ENCODE data around the gene CFAP54.
A peak's percentile ranks its signal among the peaks of the same experiment; 100 is the strongest.

Gene CFAP54

GRCh38 chr12:96502477-96502876, 13.1 kb downstream of the CFAP54 start:
- no peak overlapping the region for H3K27ac ChIP-seq (ENCODE audit: extremely low read depth, low read depth, low read length)
- H3K36me3 ChIP-seq (ENCODE audit: control insufficient read depth in 2 of 2, insufficient read depth in 1 of 2, low read length in 2 of 2): no peaks in the 10 kb centered on the region; a peak in 1 of 3 replicates
- no peak overlapping the region for H3K4me3 ChIP-seq (ENCODE audit: low read depth, low read length)
- POLR2A ChIA-PET: no interaction called here
- CTCF ChIA-PET: interaction anchor here (0.6 to 2.2 kb wide), 2 partner anchors 13 to 38 kb away, joined by 4 to 9 read pairs; partner anchors contain the start of gene CFAP54
- no peaks in the 10 kb centered on the region for H3K4me1 ChIP-seq (ENCODE audit: control insufficient read depth, insufficient read depth, low read length)
- TF ChIP-seq ZNF202 (tag by site-specific recombination; IDR thresholded peaks at IDR 0.05; ENCODE audit: borderline replicate concordance): no peak
- no peaks in the 10 kb centered on the region for H3K9me3 ChIP-seq (ENCODE audit: control insufficient read depth, insufficient read depth, low read depth, low read length)

DNA sequence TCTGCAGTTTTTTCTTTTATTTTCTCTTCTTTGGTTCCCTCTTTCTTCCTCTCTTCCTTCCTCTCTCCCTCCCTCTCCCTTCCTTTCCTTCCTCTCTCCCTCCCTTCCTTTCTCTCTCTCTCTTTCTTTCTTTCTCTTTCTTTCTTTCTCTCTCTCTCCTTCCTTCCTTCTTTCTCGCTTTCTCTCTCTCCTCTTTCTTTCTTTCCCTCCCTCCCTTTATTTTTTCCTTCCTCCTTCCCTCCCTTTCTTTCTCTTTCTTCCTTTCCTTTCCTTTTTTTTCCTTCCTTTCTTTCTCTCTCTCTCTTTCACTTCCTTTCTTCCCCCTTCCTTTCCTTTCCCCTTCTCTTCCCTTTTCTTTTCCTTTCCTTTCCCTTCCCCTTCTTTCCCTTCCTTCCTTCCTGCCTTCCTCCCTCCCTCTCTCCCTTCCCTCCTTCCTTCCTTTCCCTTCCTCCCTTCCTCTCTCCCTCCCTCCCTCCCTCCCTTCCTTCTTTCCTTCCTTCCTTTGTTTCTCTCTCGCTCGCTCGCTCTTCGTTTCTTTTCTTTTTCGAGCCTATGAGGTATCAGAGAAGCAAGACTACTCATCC, 13.7 kb downstream of the CFAP54 start:
- no peak overlapping the region for H3K4me3 ChIP-seq (ENCODE audit: low read depth, low read length)
- H3K27ac ChIP-seq (ENCODE audit: extremely low read depth, low read depth, low read length): no peak overlapping the region
- no peaks in the 10 kb centered on the region for H3K9me3 ChIP-seq (ENCODE audit: control insufficient read depth, insufficient read depth, low read depth, low read length)
- no peaks in the 10 kb centered on the region; a peak in 1 of 3 replicates for H3K36me3 ChIP-seq (ENCODE audit: control insufficient read depth in 2 of 2, insufficient read depth in 1 of 2, low read length in 2 of 2)
- CTCF ChIA-PET: interaction anchor here (0.6 to 1.4 kb wide), 5 partner anchors 10 to 40 kb away, joined by 3 to 5 read pairs (median 5); partner anchors contain the start of gene CFAP54
- TF ChIP-seq PATZ1 (tag by site-specific recombination; IDR thresholded peaks at IDR 0.05): no peak
- no peak for TF ChIP-seq ZNF660 (tag by site-specific recombination; IDR thresholded peaks at IDR 0.05)
- peak; percentile 100 for TF ChIP-seq PRDM1 (tag by site-specific recombination; IDR thresholded peaks at IDR 0.05)
- TF ChIP-seq, protein P1, sequence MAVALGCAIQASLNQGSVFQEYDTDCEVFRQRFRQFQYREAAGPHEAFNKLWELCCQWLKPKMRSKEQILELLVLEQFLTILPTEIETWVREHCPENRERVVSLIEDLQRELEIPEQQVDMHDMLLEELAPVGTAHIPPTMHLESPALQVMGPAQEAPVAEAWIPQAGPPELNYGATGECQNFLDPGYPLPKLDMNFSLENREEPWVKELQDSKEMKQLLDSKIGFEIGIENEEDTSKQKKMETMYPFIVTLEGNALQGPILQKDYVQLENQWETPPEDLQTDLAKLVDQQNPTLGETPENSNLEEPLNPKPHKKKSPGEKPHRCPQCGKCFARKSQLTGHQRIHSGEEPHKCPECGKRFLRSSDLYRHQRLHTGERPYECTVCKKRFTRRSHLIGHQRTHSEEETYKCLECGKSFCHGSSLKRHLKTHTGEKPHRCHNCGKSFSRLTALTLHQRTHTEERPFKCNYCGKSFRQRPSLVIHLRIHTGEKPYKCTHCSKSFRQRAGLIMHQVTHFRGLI (tag by site-specific recombination; IDR thresholded peaks at IDR 0.05): no peak
- TF ChIP-seq ZNF596 (tag by site-specific recombination; IDR thresholded peaks at IDR 0.05): no peak
- TF ChIP-seq ZNF366 (tag by site-specific recombination; conservative IDR thresholded peaks at IDR 0.05): peak; percentile 96
- POLR2A ChIA-PET: no interaction called here
- no peaks in the 10 kb centered on the region for H3K4me1 ChIP-seq (ENCODE audit: control insufficient read depth, insufficient read depth, low read length)

GRCh38 chr12:96503976-96504375, 14.6 kb downstream of the CFAP54 start:
- ChIA-PET CTCF (interaction anchor here (0.5 to 1.4 kb wide), 6 partner anchors 9 to 41 kb away, joined by 3 to 5 read pairs (median 4); partner anchors contain the start of gene CFAP54), POLR2A (no interaction called here)
- Histone ChIP-seq H3K4me3 (ENCODE audit: low read depth, low read length) (no peak overlapping the region), H3K9me3 (ENCODE audit: control insufficient read depth, insufficient read depth, low read depth, low read length) (no peaks in the 10 kb centered on the region), H3K27ac (ENCODE audit: extremely low read depth, low read depth, low read length) (no peak overlapping the region), H3K4me1 (ENCODE audit: control insufficient read depth, insufficient read depth, low read length) (no peaks in the 10 kb centered on the region), H3K36me3 (ENCODE audit: control insufficient read depth in 2 of 2, insufficient read depth in 1 of 2, low read length in 2 of 2) (no peaks in the 10 kb centered on the region)
- no peak for TF ChIP-seq ZBTB20 (tag by site-specific recombination; IDR thresholded peaks at IDR 0.05)
- TF ChIP-seq ZNF221 (tag by site-specific recombination; IDR thresholded peaks at IDR 0.05; ENCODE audit: borderline replicate concordance): no peak
- no peak for TF ChIP-seq ZFP41 (tag by site-specific recombination; IDR thresholded peaks at IDR 0.05; ENCODE audit: borderline replicate concordance)
- TF ChIP-seq ZNF707 (tag by site-specific recombination; IDR thresholded peaks at IDR 0.05): no peak
- no peak for TF ChIP-seq ZNF785 (tag by site-specific recombination; IDR thresholded peaks at IDR 0.05)

- no peaks in the 10 kb centered on the region for H3K36me3 ChIP-seq (ENCODE audit: control insufficient read depth in 2 of 2, insufficient read depth in 1 of 2, low read length in 2 of 2)
- no peak overlapping the region for H3K4me3 ChIP-seq (ENCODE audit: low read depth, low read length)
- POLR2A ChIA-PET: interaction anchor here (0.7 kb wide), 2 partner anchors 14 to 1775 kb away, joined by 3 read pairs; no protein-coding TSS in a partner anchor
- H3K4me1 ChIP-seq (ENCODE audit: control insufficient read depth, insufficient read depth, low read length): no peaks in the 10 kb centered on the region
- H3K27ac ChIP-seq (ENCODE audit: extremely low read depth, low read depth, low read length): no peak overlapping the region
- H3K9me3 ChIP-seq (ENCODE audit: control insufficient read depth, insufficient read depth, low read depth, low read length): no peaks in the 10 kb centered on the region
- TF ChIP-seq ZNF658 (tag by site-specific recombination; IDR thresholded peaks at IDR 0.05): no peak
- CTCF ChIA-PET: interaction anchor here (0.5 to 1.5 kb wide), 3 partner anchors 80 to 443 kb away, joined by 3 read pairs; no protein-coding TSS in a partner anchor
These were observed 17.4 kb downstream of the CFAP54 start for GRCh38 chr12:96506776-96507175.
